H1 (cell line): ENCODE results near the gene NT5C. TPM values are rescaled to one million over a fixed set of nuclear protein-coding genes. Genes with fewer than 3 reads are reported as not detected.

Experiments used
- CTCF ChIA-PET: fragments of 300-600 bp; sonication (Branson Sonifier 250); formaldehyde crosslinking; loops from one replicate; lab custom pipeline; 2021; ENCODE audit not compliant: partially characterized antibody; lab: Charles Lee
- POLR2A ChIA-PET: fragments of 300-600 bp; sonication (Branson Sonifier 250); formaldehyde crosslinking; loops from one replicate; lab custom pipeline; 2021; ENCODE audit warnings: inconsistent platforms; ENCODE audit not compliant: partially characterized antibody; lab: Charles Lee
- DNase-seq, 2 experiments: peaks; one replicate each; pipeline versions ENCODE4 v3.0.0 to v3.0.0-alpha.2; 2010 to 2022; ENCODE audit warnings: low spot score in 2 of 2, low read depth in 1 of 2, mixed read lengths in 1 of 2
- FAIRE-seq: peaks from 2 replicates; lab custom pipeline; 2011; peaks lifted over from hg19 to GRCh38; lab: Jason Lieb, UNC
- H2AFZ ChIP-seq: 2 replicates; pipeline ENCODE4 v1.8.1; 2012; ENCODE audit warnings: low read length, inconsistent platforms
- H2AK5ac ChIP-seq: 2 replicates; pipeline ENCODE4 v1.6.1; 2013; ENCODE audit warnings: low read depth, low read length
- H2BK120ac ChIP-seq: replicated peaks from 2 replicates; pipeline ENCODE3; 2013; ENCODE audit warnings: low read depth, low read length, inconsistent platforms
- H2BK12ac ChIP-seq: 2 replicates; pipeline ENCODE4 v1.6.1; 2013; ENCODE audit warnings: low read depth, low read length
- H2BK15ac ChIP-seq: 2 replicates; pipeline ENCODE4 v1.6.1; 2013; ENCODE audit warnings: low read length
- H2BK20ac ChIP-seq: 2 replicates; pipeline ENCODE4 v1.6.1; 2013; ENCODE audit warnings: low read length
- H2BK5ac ChIP-seq: 2 replicates; pipeline ENCODE4 v1.6.1; 2013; ENCODE audit warnings: low read depth, low read length
- H3K14ac ChIP-seq: 2 replicates; pipeline ENCODE4 v1.6.1; 2013; ENCODE audit warnings: inconsistent platforms; ENCODE audit not compliant: insufficient read length
- H3K18ac ChIP-seq: 2 replicates; pipeline ENCODE4 v1.6.1; 2013; ENCODE audit warnings: low read length; ENCODE audit errors: extremely low read depth
- H3K23ac ChIP-seq: 2 replicates; pipeline ENCODE4 v1.6.1; 2013; ENCODE audit warnings: inconsistent platforms; ENCODE audit not compliant: insufficient read length
- H3K23me2 ChIP-seq: 2 replicates; pipeline ENCODE4 v1.6.1; 2013; ENCODE audit warnings: low read depth, low read length
- H3K27ac ChIP-seq: 2 replicates; pipeline ENCODE4 v1.6.1; 2011; ENCODE audit warnings: low read depth, low read length, inconsistent platforms
- H3K27me3 ChIP-seq, 4 experiments: replicated peaks in 1 of 4; 1 replicate in 1 of 4; 2 replicates in 3 of 4; pipeline versions ENCODE4 v1.6.1 to v1.8.1; 2011 to 2013; ENCODE audit warnings: low read length in 3 of 4, mild to moderate bottlenecking in 3 of 4, inconsistent platforms in 2 of 4, mixed read lengths in 2 of 4, moderate library complexity in 1 of 4; ENCODE audit not compliant: control insufficient read depth in 3 of 4, insufficient read depth in 3 of 4; ENCODE audit errors: extremely low read depth in 1 of 4
- H3K36me3 ChIP-seq, 4 experiments: 2 replicates each; pipeline versions ENCODE4 v1.6.1 to v1.8.1; 2011 to 2013; ENCODE audit warnings: mild to moderate bottlenecking in 4 of 4, low read length in 3 of 4, moderate library complexity in 2 of 4, control low read depth in 1 of 4, inconsistent platforms in 1 of 4; ENCODE audit not compliant: insufficient read depth in 4 of 4, control insufficient read depth in 2 of 4
- H3K4ac ChIP-seq: replicated peaks from 2 replicates; pipeline ENCODE3; 2013; ENCODE audit warnings: low read length, low read depth, mixed read lengths, inconsistent platforms; ENCODE audit not compliant: insufficient read length
- H3K4me1 ChIP-seq, 4 experiments: replicated peaks in 1 of 4; 1 replicate in 1 of 4; 2 replicates in 3 of 4; pipeline versions ENCODE4 v1.6.1 to v1.8.1; 2011 to 2013; ENCODE audit warnings: low read length in 3 of 4, inconsistent platforms in 2 of 4, mixed read lengths in 1 of 4; ENCODE audit not compliant: insufficient read depth in 4 of 4, control insufficient read depth in 3 of 4
- H3K4me2 ChIP-seq, 2 experiments: 2 replicates each; pipeline versions ENCODE4 v1.6.1 to v1.8.1; 2011 to 2013; ENCODE audit warnings: low read depth in 2 of 2, low read length in 2 of 2, control low read depth in 1 of 2, inconsistent platforms in 1 of 2, mild to moderate bottlenecking in 1 of 2; ENCODE audit not compliant: insufficient read depth in 1 of 2
- H3K4me3 ChIP-seq, 4 experiments: fragments of 200-600, 300-600 bp in 1 of 4; sonication (generic), shearing (Covaris generic), sonication (Bioruptor Twin) in 1 of 4; 2 replicates each; pipeline versions ENCODE4 v1.5.1 to v1.8.1; 2011 to 2016; ENCODE audit warnings: low read length in 4 of 4, low read depth in 3 of 4, control low read depth in 2 of 4, inconsistent platforms in 2 of 4, mild to moderate bottlenecking in 2 of 4, mixed read lengths in 1 of 4, moderate library complexity in 1 of 4; ENCODE audit not compliant: insufficient read depth in 2 of 4; ENCODE audit errors: extremely low read depth in 1 of 4
- H3K56ac ChIP-seq: replicated peaks from 2 replicates; pipeline ENCODE3; 2013; ENCODE audit warnings: low read depth, mild to moderate bottlenecking, mixed read lengths, low read length, inconsistent platforms; ENCODE audit not compliant: insufficient read length
- H3K79me1 ChIP-seq: 2 replicates; pipeline ENCODE4 v1.6.1; 2013; ENCODE audit warnings: low read depth, low read length, control low read depth
- H3K79me2 ChIP-seq, 2 experiments: 2 replicates each; pipeline versions ENCODE4 v1.6.1 to v1.8.1; 2012 to 2013; ENCODE audit warnings: low read length in 2 of 2, mild to moderate bottlenecking in 2 of 2, inconsistent platforms in 1 of 2; ENCODE audit not compliant: insufficient read depth in 2 of 2, control insufficient read depth in 1 of 2
- H3K9ac ChIP-seq, 4 experiments: replicated peaks in 1 of 4; 1 replicate in 1 of 4; 2 replicates in 3 of 4; pipeline versions ENCODE4 v1.6.1 to v1.8.1; 2011 to 2013; ENCODE audit warnings: low read depth in 3 of 4, low read length in 3 of 4, control low read depth in 2 of 4, mild to moderate bottlenecking in 2 of 4, moderate library complexity in 2 of 4, inconsistent platforms in 1 of 4; ENCODE audit errors: extremely low read depth in 1 of 4
- H3K9me3 ChIP-seq, 2 experiments: 2 replicates each; pipeline versions ENCODE4 v1.6.1 to v1.8.1; 2012 to 2013; ENCODE audit warnings: mild to moderate bottlenecking in 2 of 2, moderate library complexity in 2 of 2, control low read depth in 1 of 2, inconsistent platforms in 1 of 2, low read depth in 1 of 2, low read length in 1 of 2, mixed read lengths in 1 of 2; ENCODE audit not compliant: insufficient read depth in 2 of 2
- H4K20me1 ChIP-seq, 2 experiments: replicated peaks in 1 of 2; 2 replicates each; pipeline versions ENCODE3 to v1.8.1; 2011 to 2013; ENCODE audit warnings: inconsistent platforms in 2 of 2, low read length in 2 of 2, mild to moderate bottlenecking in 1 of 2; ENCODE audit not compliant: insufficient read depth in 2 of 2, control insufficient read depth in 1 of 2
- H4K5ac ChIP-seq: 2 replicates; pipeline ENCODE4 v1.6.1; 2013; ENCODE audit warnings: low read length, low read depth, mixed read lengths, inconsistent platforms; ENCODE audit not compliant: insufficient read length
- H4K8ac ChIP-seq: 2 replicates; pipeline ENCODE4 v1.8.0; 2013; ENCODE audit warnings: mild to moderate bottlenecking, moderate library complexity, low read length, inconsistent platforms; ENCODE audit not compliant: insufficient read depth; ENCODE audit errors: extremely low read depth
- H4K91ac ChIP-seq: replicated peaks from 2 replicates; pipeline ENCODE3; 2013; ENCODE audit warnings: low read length, mixed read lengths, inconsistent platforms; ENCODE audit not compliant: insufficient read length
- BACH1 ChIP-seq: IDR thresholded peaks from 2 replicates; pipeline ENCODE4 v1.6.1; 2012; ENCODE audit warnings: low read length, improper control_type of control experiment
- CREB1 ChIP-seq: IDR thresholded peaks from 2 replicates; pipeline ENCODE4 v1.6.1; 2012; ENCODE audit warnings: inconsistent platforms
- GABPA ChIP-seq: IDR thresholded peaks from 2 replicates; pipeline ENCODE4 v1.6.1; 2011; ENCODE audit warnings: mild to moderate bottlenecking, low read length, moderate library complexity, borderline replicate concordance; ENCODE audit not compliant: insufficient read depth
- HDAC2 ChIP-seq, 2 experiments: fragments of 300-600 bp in 1 of 2; sonication (generic) in 1 of 2; IDR thresholded peaks; 2 replicates each; pipeline ENCODE4 v1.6.1; 2011 to 2012; ENCODE audit warnings: low read depth in 2 of 2, low read length in 2 of 2, mild to moderate bottlenecking in 2 of 2, moderate library complexity in 2 of 2, borderline replicate concordance in 1 of 2, inconsistent platforms in 1 of 2
- NANOG ChIP-seq: IDR thresholded peaks from 2 replicates; pipeline ENCODE4 v1.6.1; 2011; ENCODE audit warnings: low read length, low read depth, mild to moderate bottlenecking, inconsistent platforms; ENCODE audit not compliant: insufficient read depth, poor library complexity, severe bottlenecking
- PHF8 ChIP-seq: fragments of 200-600 bp; sonication (generic); conservative IDR thresholded peaks from 2 replicates; pipeline ENCODE4 v1.7.1; 2012; ENCODE audit warnings: low read depth, mild to moderate bottlenecking, inconsistent platforms, low read length, moderate library complexity
- POLR2AphosphoS5 ChIP-seq: IDR thresholded peaks from 2 replicates; pipeline ENCODE4 v1.6.1; 2011; ENCODE audit warnings: low read depth, low read length
- RFX5 ChIP-seq: IDR thresholded peaks from 2 replicates; pipeline ENCODE4 v1.6.1; 2011; ENCODE audit warnings: low read depth, low read length, improper control_type of control experiment, borderline replicate concordance
- RXRA ChIP-seq: IDR thresholded peaks from 2 replicates; pipeline ENCODE4 v1.6.1; 2011; ENCODE audit warnings: low read depth, mild to moderate bottlenecking, low read length, moderate library complexity; ENCODE audit not compliant: insufficient read depth
- TCF12 ChIP-seq: IDR thresholded peaks from 2 replicates; pipeline ENCODE4 v1.6.1; 2011; ENCODE audit warnings: low read depth, mild to moderate bottlenecking, low read length
- ZNF274 ChIP-seq: IDR thresholded peaks from 2 replicates; pipeline ENCODE4 v1.7.0; 2012; ENCODE audit warnings: low read length, borderline replicate concordance; ENCODE audit errors: extremely low read depth
- WGBS, 2 experiments: shearing (Covaris generic) in 1 of 2; methylation state at CpG; one replicate each; pipeline versions ENCODE4 v1.1.6 to v1.1.7; 2013 to 2015; ENCODE audit warnings: low lambda C conversion rate in 2 of 2, mixed read lengths in 2 of 2, inconsistent platforms in 1 of 2, low coverage in 1 of 2, missing lambda C conversion rate in 1 of 2; ENCODE audit not compliant: insufficient replicate concordance in 2 of 2, insufficient coverage in 1 of 2, insufficient read length in 1 of 2; ENCODE audit errors: extremely low coverage in 1 of 2, missing lambda C conversion rate in 1 of 2; 5-methylcytosine and 5-hydroxymethylcytosine counted together
- polyA plus RNA-seq, 7 experiments: library from polyadenylated mRNA; depleted of rRNA in 3 of 7; stranded (reverse) in 5 of 7; unstranded in 2 of 7; fragments of >200 nt in 5 of 7; fragments of 200-250 nt in 2 of 7; gene quantifications; 1 replicate in 5 of 7; 2 replicates in 1 of 7; 4 replicates in 1 of 7; pipeline versions ENCODE4 v1.2.1 to v1.2.3, GENCODE V29; 2011 to 2013; ENCODE audit warnings: missing spikeins in 2 of 7, mixed read lengths in 2 of 7
- total RNA-seq: library from RNA; stranded (reverse); fragmentation: NEBNext Ultra II Directional; extraction: Animal tissue kit (Norgen Biotek cat#: 25700); gene quantifications from 2 replicates; pipeline ENCODE4 v1.2.1, GENCODE V29; 2021

NT5C gene
- total and polyA plus RNA-seq, 2 of the 8 experiments (the other 6 are each of a cell fraction or from before 2014, with no cell fraction given): 52.1 to 66.4 TPM

DNA sequence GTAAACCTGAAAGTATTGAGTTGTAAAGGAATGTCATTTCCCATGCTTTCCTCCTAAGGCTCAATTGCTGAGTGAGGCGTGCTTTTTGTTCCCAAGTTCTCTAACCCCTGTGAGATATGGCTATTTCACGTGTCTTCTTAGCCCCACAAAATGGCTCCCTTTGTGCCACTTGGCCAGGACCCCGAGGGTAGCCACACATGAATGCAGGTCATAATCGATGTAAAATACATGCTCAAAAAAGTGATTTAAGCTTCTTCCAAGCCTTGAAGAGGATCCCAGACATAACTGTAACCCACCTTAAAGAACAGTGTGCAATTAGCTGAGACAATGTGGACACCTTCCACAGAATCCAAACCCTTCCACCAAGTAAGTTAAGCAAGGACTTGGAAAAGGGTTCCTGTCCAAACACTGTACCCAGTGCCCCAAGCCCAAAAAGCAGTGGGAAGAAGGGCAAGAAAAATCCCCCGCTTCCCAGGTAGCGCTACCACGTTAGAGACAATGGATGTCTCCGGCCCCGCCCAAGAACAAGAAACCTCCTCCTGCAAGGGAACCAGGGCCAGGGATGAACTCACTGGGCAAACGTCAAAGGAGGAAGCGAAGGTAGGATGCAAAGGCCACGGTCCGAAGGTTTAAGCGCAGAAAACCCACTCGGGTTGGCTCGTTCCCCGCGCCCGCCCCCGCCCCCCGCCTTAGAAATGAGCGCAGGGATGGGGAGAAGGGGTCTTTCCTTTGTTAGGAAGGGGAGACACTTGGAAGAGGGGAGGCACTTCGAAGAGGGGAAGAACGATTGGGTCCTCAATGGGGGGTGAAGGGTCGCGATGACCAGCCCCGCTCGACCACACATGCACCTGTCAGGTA lies 21.6 kb upstream of the NT5C start:
- Histone ChIP-seq H3K9ac (peak overlapping the region; percentile 83 to 97 (median 88)), H4K91ac (peak overlapping the region; percentile 85), H3K4me2 (peak overlapping the region; percentile 72 to 99), H3K56ac (peak overlapping the region; percentile 21), H3K79me2 (peaks cover 29 to 61% of the 10 kb centered on the region in 2 experiments), H3K23ac (peak overlapping the region; percentile 9), H3K36me3 (peaks cover 4 to 10% (median 5%) of the 10 kb centered on the region in 4 experiments), H2BK12ac (no peak overlapping the region), H3K4me1 (peaks cover 3 to 12% (median 9%) of the 10 kb centered on the region in 4 experiments; a peak in 6 of 7 replicates), H2BK120ac (no peak overlapping the region), H4K8ac (peak overlapping the region; percentile 73; the same call in 1 of the 2 replicates), H3K4me3 (peak overlapping the region; percentile 87 to 95 (median 94)), H3K23me2 (peaks cover 6% of the 10 kb centered on the region), H2AFZ (no peak overlapping the region), H3K79me1 (peaks cover 5% of the 10 kb centered on the region; the same call in 1 of the 2 replicates), H2AK5ac (peak overlapping the region; percentile 46), H2BK5ac (peak overlapping the region; percentile 88; the same call in 1 of the 2 replicates), H3K27me3 (no peaks in the 10 kb centered on the region), H3K27ac (peak overlapping the region; percentile 26), H4K5ac (peak overlapping the region; percentile 37), H2BK15ac (0 out of 2 replicates have a peak overlapping the region, but pooled peaks have one; percentile 53), H2BK20ac (no peak overlapping the region), H3K9me3 (no peaks in the 10 kb centered on the region), H4K20me1 (peaks cover 2 to 3% of the 10 kb centered on the region in 2 experiments), H3K18ac (peak overlapping the region; percentile 76; the same call in 1 of the 2 replicates), H3K14ac (no peak overlapping the region), H3K4ac (peak overlapping the region; percentile 82)
- POLR2A ChIA-PET: interaction anchor here (0.9 to 11.6 kb wide), 6 partner anchors 8 to 109 kb away, joined by 3 to 213 read pairs (median 22); partner anchors contain the start of genes GGA3, MRPS7 and NUP85
- DNase-seq (no peak), FAIRE-seq (no peak)
- CTCF ChIA-PET: no interaction called here
- WGBS, 2 experiments: 2% methylated on average over 28 of the region's 28 CpGs; no CpG with 5 or more reads in 1 of the 2 experiments
- TF ChIP-seq TCF12 (no peak), GABPA (no peak), PHF8 (no peak), BACH1 (no peak), CREB1 (no peak), NANOG (no peak), ZNF274 (no peak), POLR2AphosphoS5 (no peak), RXRA (no peak), HDAC2 (IDR thresholded peaks at IDR 0.05; ENCODE audit: borderline replicate concordance in 1 of 2, low read depth in 2 of 2, low read length in 2 of 2) (no peak), RFX5 (no peak)
